Ramos (cell line): Measurements from ENCODE around the gene DPYD.

Source experiments
- in situ Hi-C: fragments of 300-500 bp; cut with MboI; formaldehyde crosslinking; loops from one replicate; pipeline ENCODE4 v1.14.3; 2022; ENCODE audit warnings: low sequenced_read_pairs; ENCODE audit not compliant: unreplicated experiment

Gene DPYD

GRCh38 chr1:97348599-97349265 is 572.1 kb downstream of the DPYD start:
- in situ Hi-C loops: no loop called here

- in situ Hi-C loops: no loop called here
These were observed 579.9 kb downstream of the DPYD start for GRCh38 chr1:97340951-97341350.

GRCh38 chr1:97338347-97338746 is 582.5 kb downstream of the DPYD start:
- in situ Hi-C loops: no loop called here

DNA sequence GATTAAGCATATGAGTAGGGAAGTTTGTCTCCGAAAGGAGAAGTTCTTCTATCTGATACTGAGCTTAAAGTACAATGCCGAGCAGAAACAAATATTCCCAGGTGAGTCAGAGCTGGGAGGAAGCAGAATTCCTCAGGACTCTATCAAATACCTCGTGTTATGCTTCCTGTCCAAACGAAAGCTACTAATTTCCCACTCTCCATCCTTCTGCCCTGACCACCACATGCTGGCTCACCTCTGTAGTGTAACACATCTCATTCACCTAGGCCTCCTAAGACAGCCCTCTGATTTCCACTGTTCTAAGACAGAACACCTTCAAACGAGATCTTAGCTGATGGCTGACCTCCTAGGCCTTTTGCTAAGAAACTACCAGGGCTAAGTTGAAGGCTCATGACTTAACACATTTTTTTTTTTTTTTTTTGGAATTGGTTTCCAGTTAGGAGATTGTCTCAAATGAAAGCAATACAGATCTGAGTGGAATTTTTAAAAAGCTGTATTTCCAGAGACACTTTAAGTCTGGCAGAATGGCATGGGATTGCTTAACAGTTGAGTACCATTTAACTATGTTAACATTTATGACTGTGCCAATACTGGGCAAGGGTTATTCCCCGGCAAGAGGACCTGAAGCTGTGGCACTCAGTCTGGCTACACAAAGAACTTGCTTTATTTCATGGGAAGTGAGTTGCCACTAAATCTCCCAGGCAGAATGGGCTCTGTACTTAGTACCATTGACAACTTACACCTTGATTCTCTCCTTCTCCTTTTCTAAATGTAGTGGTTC is 583.4 kb downstream of the DPYD start:
- in situ Hi-C loops: no loop called here

DNA sequence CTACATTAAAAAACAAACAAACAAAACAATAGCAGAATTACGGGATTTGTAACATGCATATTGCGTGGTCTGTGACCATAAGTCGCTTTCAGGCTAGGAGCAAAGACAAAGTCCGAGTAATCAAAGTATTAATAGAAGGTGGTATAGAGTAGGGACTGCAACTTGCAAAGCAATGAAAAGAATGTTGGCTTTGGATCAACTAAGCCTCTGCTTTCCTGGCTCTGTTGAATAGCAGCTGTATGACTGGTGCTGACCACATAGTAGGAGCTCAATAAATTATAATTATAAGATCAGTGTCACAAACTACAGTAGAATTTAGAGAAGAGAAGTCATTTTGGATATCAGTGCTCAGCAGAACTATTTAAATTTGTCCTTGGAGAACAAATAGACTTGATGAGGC is 586.4 kb downstream of the DPYD start:
- in situ Hi-C loops: no loop called here

DNA sequence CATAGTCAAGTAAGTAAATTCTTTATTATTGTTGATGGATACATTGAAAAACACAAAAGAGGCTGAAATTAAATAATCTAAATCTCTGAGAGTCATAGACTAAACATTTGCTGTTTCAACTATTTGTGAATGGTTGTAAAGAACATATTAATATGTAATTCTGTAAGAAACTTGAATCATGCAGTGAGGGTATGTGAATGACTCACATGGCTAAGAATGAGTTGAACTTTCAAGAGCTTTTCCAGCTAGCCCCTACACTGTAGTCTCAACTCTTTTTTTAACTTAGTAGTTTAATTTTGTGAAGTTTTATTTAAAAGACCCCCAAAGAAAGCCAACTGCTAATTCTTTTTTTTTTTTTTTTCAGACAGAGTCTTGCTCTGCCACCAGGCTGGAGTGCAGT is 588.1 kb downstream of the DPYD start:
- in situ Hi-C loops: no loop called here

GRCh38 chr1:97331165-97331564 is 589.7 kb downstream of the DPYD start:
- in situ Hi-C loops: no loop called here

DNA sequence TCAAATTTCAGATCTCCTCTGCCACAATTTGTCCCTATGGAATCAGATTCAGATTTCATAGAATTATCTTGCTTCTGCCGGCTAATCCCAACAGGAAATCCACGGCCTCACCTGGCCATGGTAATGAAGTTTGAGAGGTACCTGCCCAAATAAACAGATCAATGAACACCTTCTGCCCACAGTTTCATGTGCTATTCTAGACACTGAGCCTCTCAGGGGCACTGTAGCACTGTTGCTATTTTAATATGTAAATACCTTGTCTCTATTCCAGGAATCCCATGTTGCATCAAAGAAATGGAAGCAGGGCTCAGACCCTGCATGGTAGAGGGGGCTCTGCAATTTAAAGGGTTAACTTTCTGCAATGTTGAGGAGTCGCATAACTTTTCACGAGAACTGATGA is 606.1 kb downstream of the DPYD start:
- in situ Hi-C loops: no loop called here

DNA sequence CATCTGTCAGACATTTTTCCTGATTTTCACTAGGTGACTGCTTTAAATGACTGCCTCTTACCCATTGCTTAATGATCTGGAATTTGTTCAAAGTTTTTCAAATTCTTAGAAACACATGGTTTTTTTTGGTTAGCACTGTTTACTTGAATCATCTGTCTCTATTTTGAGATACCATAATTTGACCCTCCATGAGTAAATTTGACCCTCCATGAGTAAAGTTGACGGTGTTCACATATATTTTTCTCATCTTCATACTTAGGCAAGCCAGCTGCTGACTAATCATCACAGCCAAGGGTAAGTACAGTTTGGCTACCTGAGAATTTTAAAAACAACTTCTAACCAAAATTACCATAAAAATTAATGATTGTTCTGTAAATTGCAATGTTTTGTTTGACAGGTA is 612.7 kb downstream of the DPYD start:
- in situ Hi-C loops: no loop called here

DNA sequence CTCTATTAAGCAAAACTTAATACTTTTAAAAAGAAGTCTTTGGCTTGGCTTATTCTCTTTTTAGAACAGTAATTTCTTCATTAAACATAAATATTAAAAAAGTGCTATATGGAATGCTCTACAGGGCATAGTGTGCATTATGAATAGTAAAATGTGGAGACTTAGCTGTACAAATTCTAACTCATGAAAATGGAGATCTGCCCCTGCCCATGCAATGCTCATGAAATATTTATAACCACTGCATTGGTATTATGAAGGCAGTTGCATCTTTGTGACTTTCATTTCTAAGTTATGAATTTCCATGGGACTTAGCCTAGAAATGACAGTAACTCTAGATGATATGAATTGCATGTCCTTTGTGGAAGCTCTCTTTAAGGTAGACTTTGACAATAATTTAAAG is 613.3 kb downstream of the DPYD start:
- in situ Hi-C loops: no loop called here

DNA sequence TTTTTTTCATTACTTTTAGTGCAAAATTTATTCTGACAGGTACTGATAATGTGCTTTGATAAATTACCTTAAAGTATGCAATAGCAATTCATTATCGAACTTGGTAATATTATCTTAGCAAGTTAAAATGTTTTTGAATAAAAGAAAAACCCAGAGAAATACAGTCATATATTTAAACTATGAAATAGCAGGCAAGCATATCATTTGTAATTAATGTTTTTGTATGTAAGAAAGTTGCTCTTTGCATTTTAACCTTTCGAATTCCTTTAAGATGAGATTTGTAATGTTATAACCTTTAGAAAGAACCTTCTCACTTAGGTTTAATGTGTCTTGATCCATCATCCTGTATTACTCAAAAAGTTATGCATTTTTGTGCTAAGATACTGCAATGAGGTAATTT is 613.7 kb downstream of the DPYD start:
- in situ Hi-C loops: no loop called here

- in situ Hi-C loops: no loop called here
These were observed 614.3 kb downstream of the DPYD start for GRCh38 chr1:97306504-97306903.

- in situ Hi-C loops: no loop called here
These were observed 616.5 kb downstream of the DPYD start for GRCh38 chr1:97304366-97304765.

- in situ Hi-C loops: no loop called here
These were observed 621.9 kb downstream of the DPYD start for GRCh38 chr1:97298966-97299365.

- in situ Hi-C loops: no loop called here
These were observed 623.2 kb downstream of the DPYD start for GRCh38 chr1:97297611-97298010.

DNA sequence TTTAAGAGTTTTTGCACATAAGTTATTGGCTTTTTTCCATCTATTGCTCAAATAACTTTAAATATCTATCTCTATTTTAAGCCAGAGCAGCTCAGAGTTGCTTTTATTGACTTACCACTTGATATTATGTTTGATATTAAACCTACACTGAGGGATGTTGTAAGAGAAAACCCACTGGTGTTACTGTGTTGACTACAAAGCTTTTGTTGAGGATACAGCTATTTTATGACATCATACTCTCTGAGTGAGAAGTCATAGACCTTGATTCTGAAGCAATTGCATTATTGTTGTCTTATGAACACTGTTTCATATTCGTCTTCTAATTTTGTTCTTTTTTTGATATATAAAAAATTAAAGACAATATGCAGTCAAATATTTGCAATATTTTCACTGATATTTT is 638.9 kb downstream of the DPYD start:
- in situ Hi-C loops: no loop called here

DNA sequence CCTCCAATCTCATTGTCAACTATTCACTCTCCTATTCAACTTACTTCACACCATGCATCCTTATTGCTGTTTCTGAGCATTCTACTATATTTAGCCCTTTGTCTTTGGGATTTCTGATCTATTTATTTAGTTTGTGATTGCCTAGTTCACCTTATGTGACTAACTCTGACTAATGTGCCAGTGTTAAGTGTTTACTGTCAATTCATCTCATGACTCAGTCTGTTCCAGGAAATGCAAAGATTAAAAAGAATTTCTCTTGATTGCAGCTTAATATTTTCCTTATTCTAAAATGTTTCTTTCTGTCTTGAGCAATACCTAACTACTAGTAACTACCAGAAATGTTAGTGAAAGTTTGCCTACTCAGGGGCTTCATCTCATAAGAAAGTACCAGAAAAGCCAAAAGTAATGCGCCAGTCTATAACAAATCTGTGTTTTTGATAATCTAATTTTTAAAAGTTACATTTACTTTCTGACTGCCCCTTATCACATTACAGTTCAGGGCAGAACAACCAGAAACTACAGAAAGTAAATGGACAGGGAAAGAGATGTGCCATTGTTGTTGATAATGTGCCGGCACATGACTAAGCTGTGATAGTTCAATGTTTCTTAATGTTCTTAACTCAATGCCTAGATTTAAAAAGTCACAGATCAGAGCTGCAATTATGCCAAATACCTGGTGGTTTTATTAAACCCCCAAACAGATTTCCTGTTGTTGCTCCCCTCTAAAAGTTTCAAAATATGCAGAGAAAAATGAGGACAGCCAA is 642.8 kb downstream of the DPYD start:
- in situ Hi-C loops: no loop called here

- in situ Hi-C loops: no loop called here
These were observed 648.7 kb downstream of the DPYD start for GRCh38 chr1:97271916-97272788.

DNA sequence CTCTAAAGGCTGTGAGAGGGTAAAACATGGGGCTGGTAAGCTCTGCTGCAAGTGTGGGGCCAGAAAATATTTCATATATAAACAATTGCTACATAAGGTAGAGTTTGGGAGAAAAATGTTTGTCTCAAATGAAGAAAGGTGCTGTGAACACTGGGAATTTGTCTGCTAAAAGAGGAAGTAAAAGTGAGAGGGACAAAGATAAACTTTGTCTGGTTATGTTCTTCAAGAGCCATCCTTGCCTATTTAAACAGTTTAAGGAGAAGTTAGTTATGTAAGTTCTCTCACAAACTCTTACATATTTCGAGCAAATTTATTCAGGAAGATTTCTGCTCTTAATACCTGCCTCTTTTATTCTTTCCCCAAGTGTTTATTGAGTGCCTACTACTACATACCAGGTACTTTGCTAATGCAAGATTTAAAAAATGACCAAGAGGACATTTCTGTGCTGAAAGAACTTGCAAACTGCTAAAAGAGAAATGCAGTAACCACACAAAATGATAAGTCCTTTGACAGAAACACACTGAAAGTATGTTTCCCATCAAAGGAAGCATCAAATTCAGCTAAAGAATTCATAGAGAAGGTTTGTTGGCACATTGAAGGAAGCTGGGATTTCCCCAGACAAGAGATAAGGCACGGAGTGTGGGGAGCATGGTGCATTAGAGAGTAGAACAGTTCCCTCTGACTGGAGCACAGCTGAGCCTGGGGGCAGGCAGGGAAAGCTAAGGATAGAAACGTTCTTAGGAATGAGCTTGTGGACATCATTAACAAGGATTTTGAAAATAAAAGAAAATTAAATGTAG is 650.1 kb downstream of the DPYD start:
- in situ Hi-C loops: no loop called here

DNA sequence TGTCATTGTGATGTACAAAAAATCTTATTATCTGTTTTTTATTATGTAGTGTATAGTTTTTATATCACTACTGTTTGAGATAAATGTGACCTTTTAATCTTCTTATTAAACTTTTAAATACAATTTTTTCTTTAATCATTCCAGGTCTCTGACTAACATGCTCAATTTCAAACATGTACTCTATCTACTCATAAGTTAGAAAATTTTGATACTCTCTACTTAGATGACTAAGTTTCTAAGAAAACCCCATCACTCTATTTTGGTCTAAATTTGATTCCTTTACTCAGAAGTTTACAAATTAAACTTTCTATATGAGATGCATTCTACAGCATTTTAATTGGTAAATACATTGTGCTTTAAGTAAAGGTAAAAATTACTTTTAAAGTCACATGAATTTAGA is 655.2 kb downstream of the DPYD start:
- in situ Hi-C loops: no loop called here
